WTC11 (cell line): ENCODE data around the gene QRFP. TPM values are rescaled to one million over a fixed set of nuclear protein-coding genes. Genes with fewer than 3 reads are reported as not detected.

Experiments used
- ATAC-seq: fragments of 200-7000 bp; cut with Tn5 transposase; 2 replicates; pipeline ENCODE4 v1.10.0; 2021; ENCODE audit warnings: mild to moderate bottlenecking, moderate library complexity
- CTCF ChIA-PET: fragments of 300-600 bp; sonication (Branson Sonifier 250); formaldehyde crosslinking; loops from one replicate; lab custom pipeline; 2021; ENCODE audit warnings: antibody characterized with exemption; lab: Charles Lee
- POLR2A ChIA-PET: fragments of 350-600 bp; sonication (Branson Sonifier 250); formaldehyde crosslinking; loops from one replicate; lab custom pipeline; 2021; ENCODE audit warnings: antibody characterized with exemption; lab: Charles Lee
- DNase-seq: peaks from one replicate; pipeline ENCODE4 v3.0.0; 2021; ENCODE audit warnings: low spot score
- H3K27ac Mint-ChIP-seq: 2 replicates; pipeline ENCODE4 v1.8.0; 2021; ENCODE audit warnings: mixed read lengths
- H3K27me3 Mint-ChIP-seq: 2 replicates; pipeline ENCODE4 v1.8.0; 2021; ENCODE audit warnings: low read depth, mild to moderate bottlenecking, moderate library complexity, mixed read lengths
- H3K36me3 Mint-ChIP-seq: 2 replicates; pipeline ENCODE4 v1.8.0; 2021; ENCODE audit warnings: mixed read lengths
- H3K4me1 Mint-ChIP-seq: 2 replicates; pipeline ENCODE4 v1.8.0; 2022; ENCODE audit warnings: mixed read lengths
- H3K4me3 Mint-ChIP-seq: 2 replicates; pipeline ENCODE4 v1.8.0; 2021; ENCODE audit warnings: mild to moderate bottlenecking, moderate library complexity, mixed read lengths
- H3K9me3 Mint-ChIP-seq: 2 replicates; pipeline ENCODE4 v1.8.0; 2021; ENCODE audit warnings: mixed read lengths
- AR ChIP-seq: fragments of 250-450 bp; sonication (Bioruptor Pico); IDR thresholded peaks from 2 replicates; pipeline ENCODE4 v1.9.0; 2021; ENCODE audit warnings: mild to moderate bottlenecking
- ATF1 ChIP-seq: sonication (generic); formaldehyde crosslinking; IDR thresholded peaks from 2 replicates; pipeline ENCODE4 v1.8.1; 2023; ENCODE audit warnings: mild to moderate bottlenecking, moderate library complexity, missing genetic modification reagents
- ATF6 ChIP-seq: sonication (generic); formaldehyde crosslinking; IDR thresholded peaks from 2 replicates; pipeline ENCODE4 v1.8.1; 2023; ENCODE audit warnings: mild to moderate bottlenecking, missing genetic modification reagents
- CBFB ChIP-seq: sonication (generic); formaldehyde crosslinking; IDR thresholded peaks from 2 replicates; pipeline ENCODE4 v1.8.1; 2022; ENCODE audit warnings: mild to moderate bottlenecking, low read depth, missing genetic modification reagents
- ELF4 ChIP-seq: sonication (generic); formaldehyde crosslinking; IDR thresholded peaks from 2 replicates; pipeline ENCODE4 v1.8.1; 2022; ENCODE audit warnings: low read depth, mild to moderate bottlenecking, moderate library complexity, missing genetic modification reagents
- ESRRA ChIP-seq: sonication (generic); formaldehyde crosslinking; IDR thresholded peaks from 2 replicates; pipeline ENCODE4 v1.8.1; 2022; ENCODE audit warnings: mild to moderate bottlenecking, missing genetic modification reagents, borderline replicate concordance
- GABPB1 ChIP-seq: sonication (generic); formaldehyde crosslinking; IDR thresholded peaks from 2 replicates; pipeline ENCODE4 v1.8.1; 2023; ENCODE audit warnings: mild to moderate bottlenecking, missing genetic modification reagents
- IRF2 ChIP-seq: sonication (generic); formaldehyde crosslinking; IDR thresholded peaks from 2 replicates; pipeline ENCODE4 v1.8.0; 2022; ENCODE audit warnings: low read depth, missing genetic modification reagents, borderline replicate concordance
- NFATC4 ChIP-seq: fragments of 250-450 bp; sonication (Bioruptor Pico); IDR thresholded peaks from 2 replicates; pipeline ENCODE4 v1.9.0; 2021; ENCODE audit warnings: mild to moderate bottlenecking
- NFE2L1 ChIP-seq: sonication (generic); formaldehyde crosslinking; IDR thresholded peaks from 2 replicates; pipeline ENCODE4 v1.8.1; 2023; ENCODE audit warnings: missing genetic modification reagents
- RELA ChIP-seq: sonication (generic); formaldehyde crosslinking; IDR thresholded peaks from 2 replicates; pipeline ENCODE4 v1.8.1; 2022; ENCODE audit warnings: missing genetic modification reagents, mild to moderate bottlenecking, borderline replicate concordance
- RORB ChIP-seq: fragments of 250-450 bp; sonication (Bioruptor Pico); IDR thresholded peaks from 2 replicates; pipeline ENCODE4 v1.9.0; 2021; ENCODE audit warnings: mild to moderate bottlenecking
- SMAD3 ChIP-seq: sonication (generic); formaldehyde crosslinking; IDR thresholded peaks from 2 replicates; pipeline ENCODE4 v1.8.0; 2022; ENCODE audit warnings: missing genetic modification reagents, mild to moderate bottlenecking, borderline replicate concordance
- TCF7 ChIP-seq: sonication (generic); formaldehyde crosslinking; IDR thresholded peaks from 2 replicates; pipeline ENCODE4 v1.8.0; 2022; ENCODE audit warnings: mild to moderate bottlenecking, low read depth, missing genetic modification reagents, moderate library complexity
- TP53 ChIP-seq: sonication (generic); formaldehyde crosslinking; IDR thresholded peaks from 2 replicates; pipeline ENCODE4 v1.8.1; 2023; ENCODE audit warnings: mild to moderate bottlenecking, missing genetic modification reagents
- ZSCAN18 ChIP-seq: fragments of 250-450 bp; sonication (Bioruptor Pico); IDR thresholded peaks from 2 replicates; pipeline ENCODE4 v2.1.2; 2022; ENCODE audit warnings: mild to moderate bottlenecking, moderate library complexity
- total RNA-seq: library from RNA; stranded (reverse); gene quantifications from 3 replicates; pipeline ENCODE4 v1.2.3, GENCODE V29; 2021
- TF ChIP-seq, protein P1 (sequence below): sonication (generic); formaldehyde crosslinking; conservative IDR thresholded peaks from 2 replicates; pipeline ENCODE4 v1.8.1; 2022; ENCODE audit warnings: mild to moderate bottlenecking, missing genetic modification reagents
- TF ChIP-seq, protein P2 (sequence below): sonication (generic); formaldehyde crosslinking; IDR thresholded peaks from 2 replicates; pipeline ENCODE4 v1.8.0; 2023; ENCODE audit warnings: mild to moderate bottlenecking, missing genetic modification reagents
- TF ChIP-seq, protein P3 (sequence below): fragments of 250-450 bp; sonication (Bioruptor Pico); conservative IDR thresholded peaks from 2 replicates; pipeline ENCODE4 v1.9.0; 2021; ENCODE audit warnings: mild to moderate bottlenecking
- TF ChIP-seq, protein P4 (sequence below): fragments of 250-450 bp; sonication (Bioruptor Pico); IDR thresholded peaks from 2 replicates; pipeline ENCODE4 v1.9.0; 2021; ENCODE audit warnings: moderate library complexity, mild to moderate bottlenecking, inconsistent platforms, borderline replicate concordance
- TF ChIP-seq, protein P5 (sequence below): sonication (generic); formaldehyde crosslinking; IDR thresholded peaks from 2 replicates; pipeline ENCODE4 v1.8.1; 2023; ENCODE audit warnings: mild to moderate bottlenecking, moderate library complexity, missing genetic modification reagents

Gene QRFP
- total RNA-seq, 1 experiment from 2014 or later, result not detected

DNA sequence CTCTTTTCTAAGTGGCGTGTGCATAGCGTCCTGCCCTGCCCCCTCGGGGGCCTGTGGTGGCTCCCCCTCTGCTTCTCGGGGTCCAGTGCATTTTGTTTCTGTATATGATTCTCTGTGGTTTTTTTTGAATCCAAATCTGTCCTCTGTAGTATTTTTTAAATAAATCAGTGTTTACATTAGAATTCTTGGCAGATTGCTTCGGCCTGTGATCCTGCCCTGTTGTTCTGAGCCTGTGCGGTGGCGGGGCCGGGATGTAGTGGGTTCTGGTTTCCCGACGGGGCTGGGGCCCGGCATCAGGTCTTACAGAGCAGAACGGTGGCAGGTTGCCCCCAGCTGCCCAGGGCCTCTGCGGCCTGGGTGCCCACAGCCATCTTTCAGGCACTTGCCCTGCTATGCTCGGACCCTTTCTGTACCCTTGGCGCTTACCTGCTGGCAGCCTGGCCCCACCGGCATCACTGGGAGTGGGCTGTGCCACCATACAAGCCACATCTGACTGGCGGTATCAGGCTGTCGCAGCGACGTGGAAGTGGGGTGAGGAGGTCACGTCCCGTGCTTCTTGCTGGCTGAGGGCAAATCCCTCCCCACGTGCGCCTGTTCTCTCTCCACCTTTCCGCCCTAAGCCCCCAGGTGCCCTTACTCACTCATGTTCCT, 9.0 kb downstream of the QRFP start:
- no peaks in the 10 kb centered on the region for H3K27me3 Mint-ChIP-seq
- TF ChIP-seq ATF1 (CRISPR knock-in tag), result no peak
- TF ChIP-seq NFATC4 (CRISPR knock-in tag), result no peak
- no peak for TF ChIP-seq ZSCAN18
- TF ChIP-seq, protein P1, sequence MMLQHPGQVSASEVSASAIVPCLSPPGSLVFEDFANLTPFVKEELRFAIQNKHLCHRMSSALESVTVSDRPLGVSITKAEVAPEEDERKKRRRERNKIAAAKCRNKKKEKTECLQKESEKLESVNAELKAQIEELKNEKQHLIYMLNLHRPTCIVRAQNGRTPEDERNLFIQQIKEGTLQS (CRISPR knock-in tag), result no peak
- TF ChIP-seq RORB, result no peak
- TF ChIP-seq, protein P2, sequence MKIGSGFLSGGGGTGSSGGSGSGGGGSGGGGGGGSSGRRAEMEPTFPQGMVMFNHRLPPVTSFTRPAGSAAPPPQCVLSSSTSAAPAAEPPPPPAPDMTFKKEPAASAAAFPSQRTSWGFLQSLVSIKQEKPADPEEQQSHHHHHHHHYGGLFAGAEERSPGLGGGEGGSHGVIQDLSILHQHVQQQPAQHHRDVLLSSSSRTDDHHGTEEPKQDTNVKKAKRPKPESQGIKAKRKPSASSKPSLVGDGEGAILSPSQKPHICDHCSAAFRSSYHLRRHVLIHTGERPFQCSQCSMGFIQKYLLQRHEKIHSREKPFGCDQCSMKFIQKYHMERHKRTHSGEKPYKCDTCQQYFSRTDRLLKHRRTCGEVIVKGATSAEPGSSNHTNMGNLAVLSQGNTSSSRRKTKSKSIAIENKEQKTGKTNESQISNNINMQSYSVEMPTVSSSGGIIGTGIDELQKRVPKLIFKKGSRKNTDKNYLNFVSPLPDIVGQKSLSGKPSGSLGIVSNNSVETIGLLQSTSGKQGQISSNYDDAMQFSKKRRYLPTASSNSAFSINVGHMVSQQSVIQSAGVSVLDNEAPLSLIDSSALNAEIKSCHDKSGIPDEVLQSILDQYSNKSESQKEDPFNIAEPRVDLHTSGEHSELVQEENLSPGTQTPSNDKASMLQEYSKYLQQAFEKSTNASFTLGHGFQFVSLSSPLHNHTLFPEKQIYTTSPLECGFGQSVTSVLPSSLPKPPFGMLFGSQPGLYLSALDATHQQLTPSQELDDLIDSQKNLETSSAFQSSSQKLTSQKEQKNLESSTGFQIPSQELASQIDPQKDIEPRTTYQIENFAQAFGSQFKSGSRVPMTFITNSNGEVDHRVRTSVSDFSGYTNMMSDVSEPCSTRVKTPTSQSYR (CRISPR knock-in tag), result no peak
- TF ChIP-seq, protein P3, sequence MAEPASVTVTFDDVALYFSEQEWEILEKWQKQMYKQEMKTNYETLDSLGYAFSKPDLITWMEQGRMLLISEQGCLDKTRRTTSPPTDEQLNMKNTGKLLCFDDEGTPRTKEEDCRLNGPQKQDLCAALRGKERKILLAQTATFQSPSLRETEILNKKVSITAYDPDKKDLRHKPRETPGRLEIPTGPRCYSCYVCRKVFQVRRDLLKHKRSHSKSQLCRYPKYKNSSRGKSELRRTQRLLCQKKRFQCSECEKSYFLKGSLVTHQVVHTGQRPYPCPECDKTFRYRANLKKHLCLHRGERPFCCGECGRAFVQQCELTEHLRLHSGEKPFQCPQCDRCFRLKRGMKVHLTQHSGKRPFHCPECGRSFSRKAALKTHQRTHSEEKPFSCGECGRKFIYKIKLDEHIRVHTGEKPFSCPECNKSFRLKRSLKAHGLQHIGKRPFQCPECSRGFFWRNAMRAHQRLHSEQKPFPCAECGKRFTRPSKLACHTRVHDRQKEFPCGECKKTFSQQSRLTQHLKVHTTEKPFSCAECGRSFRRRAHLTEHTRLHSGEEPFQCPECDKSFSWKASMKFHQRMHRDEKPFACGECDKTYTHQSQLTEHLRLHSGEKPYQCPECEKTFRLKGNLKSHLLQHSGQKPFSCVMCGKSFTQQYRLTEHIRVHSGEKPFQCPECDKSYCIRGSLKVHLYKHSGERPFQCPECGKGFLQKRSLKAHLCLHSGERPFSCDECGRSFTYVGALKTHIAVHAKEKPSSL (CRISPR knock-in tag), result no peak
- TF ChIP-seq GABPB1, result no peak
- TF ChIP-seq IRF2 (CRISPR knock-in tag), result no peak
- no peak for TF ChIP-seq CBFB (CRISPR knock-in tag)
- TF ChIP-seq, protein P4, sequence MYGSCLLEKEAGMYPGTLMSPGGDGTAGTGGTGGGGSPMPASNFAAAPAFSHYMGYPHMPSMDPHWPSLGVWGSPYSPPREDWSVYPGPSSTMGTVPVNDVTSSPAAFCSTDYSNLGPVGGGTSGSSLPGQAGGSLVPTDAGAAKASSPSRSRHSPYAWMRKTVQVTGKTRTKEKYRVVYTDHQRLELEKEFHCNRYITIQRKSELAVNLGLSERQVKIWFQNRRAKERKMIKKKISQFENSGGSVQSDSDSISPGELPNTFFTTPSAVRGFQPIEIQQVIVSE (CRISPR knock-in tag), result no peak
- no peak for TF ChIP-seq TP53 (CRISPR knock-in tag)
- no peak for ATAC-seq
- POLR2A ChIA-PET, result no interaction called here
- peaks cover 38% of the 10 kb centered on the region for H3K36me3 Mint-ChIP-seq
- H3K4me3 Mint-ChIP-seq, result no peak overlapping the region
- no peaks in the 10 kb centered on the region for H3K9me3 Mint-ChIP-seq
- H3K27ac Mint-ChIP-seq, result peak overlapping the region; percentile 94
- DNase-seq, result no peak
- H3K4me1 Mint-ChIP-seq, result peaks cover 10% of the 10 kb centered on the region
- CTCF ChIA-PET, result interaction anchor here (1.8 to 2.6 kb wide), 2 partner anchors 110 to 187 kb away, joined by 4 to 8 read pairs; no protein-coding TSS in a partner anchor

- peak overlapping the region; percentile 94 for H3K27ac Mint-ChIP-seq
- H3K4me3 Mint-ChIP-seq, result no peak overlapping the region
- peaks cover 38% of the 10 kb centered on the region for H3K36me3 Mint-ChIP-seq
- CTCF ChIA-PET, result interaction anchor here (1.8 to 4.3 kb wide), 3 partner anchors 20 to 186 kb away, joined by 4 to 24 read pairs (median 8); no protein-coding TSS in a partner anchor
- ATAC-seq (no peak), DNase-seq (no peak)
- H3K4me1 Mint-ChIP-seq, result peaks cover 10% of the 10 kb centered on the region
- POLR2A ChIA-PET, result no interaction called here
- no peaks in the 10 kb centered on the region for H3K27me3 Mint-ChIP-seq
- H3K9me3 Mint-ChIP-seq, result no peaks in the 10 kb centered on the region
- TF ChIP-seq TCF7, result no peak
- TF ChIP-seq ATF6 (CRISPR knock-in tag), result no peak
- TF ChIP-seq, protein P5, sequence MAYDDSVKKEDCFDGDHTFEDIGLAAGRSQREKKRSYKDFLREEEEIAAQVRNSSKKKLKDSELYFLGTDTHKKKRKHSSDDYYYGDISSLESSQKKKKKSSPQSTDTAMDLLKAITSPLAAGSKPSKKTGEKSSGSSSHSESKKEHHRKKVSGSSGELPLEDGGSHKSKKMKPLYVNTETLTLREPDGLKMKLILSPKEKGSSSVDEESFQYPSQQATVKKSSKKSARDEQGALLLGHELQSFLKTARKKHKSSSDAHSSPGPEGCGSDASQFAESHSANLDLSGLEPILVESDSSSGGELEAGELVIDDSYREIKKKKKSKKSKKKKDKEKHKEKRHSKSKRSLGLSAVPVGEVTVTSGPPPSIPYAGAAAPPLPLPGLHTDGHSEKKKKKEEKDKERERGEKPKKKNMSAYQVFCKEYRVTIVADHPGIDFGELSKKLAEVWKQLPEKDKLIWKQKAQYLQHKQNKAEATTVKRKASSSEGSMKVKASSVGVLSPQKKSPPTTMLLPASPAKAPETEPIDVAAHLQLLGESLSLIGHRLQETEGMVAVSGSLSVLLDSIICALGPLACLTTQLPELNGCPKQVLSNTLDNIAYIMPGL (CRISPR knock-in tag), result no peak
- no peak for TF ChIP-seq RELA
- TF ChIP-seq NFE2L1 (CRISPR knock-in tag), result no peak
- TF ChIP-seq AR (CRISPR knock-in tag), result no peak
- TF ChIP-seq SMAD3 (CRISPR knock-in tag), result no peak
- TF ChIP-seq ELF4 (CRISPR knock-in tag), result no peak
- no peak for TF ChIP-seq ESRRA (CRISPR knock-in tag)
Observed at GRCh38 chr9:130886981-130887380, 9.6 kb downstream of the QRFP start.
